Measurements from ENCODE around the gene IPO4. TPM values are rescaled to one million over a fixed set of nuclear protein-coding genes. Genes with fewer than 3 reads are reported as not detected.

The IPO4 gene
- total and polyA plus RNA-seq, 2 of the 13 experiments (the other 11 are each of a cell fraction or from before 2014, with no cell fraction given) = 39.0 to 179 TPM

- TF ChIP-seq UBTF (CRISPR knock-in tag; IDR thresholded peaks at IDR 0.05) = peak; percentile 95
- TF ChIP-seq DNMT1 (CRISPR knock-in tag; IDR thresholded peaks at IDR 0.05) = peak; percentile 78
- TF ChIP-seq MLX (CRISPR knock-in tag; IDR thresholded peaks at IDR 0.05) = peak; percentile 88
- TF ChIP-seq HOXA7 (CRISPR knock-in tag; IDR thresholded peaks at IDR 0.05) = no peak
- TF ChIP-seq ZNF678 (CRISPR knock-in tag; IDR thresholded peaks at IDR 0.05) = peak; percentile 66; the same call in 1 of the 2 replicates
- peak; percentile 97 for TF ChIP-seq ETV6 (CRISPR knock-in tag; conservative IDR thresholded peaks at IDR 0.05)
- TF ChIP-seq KLF13 (CRISPR knock-in tag; IDR thresholded peaks at IDR 0.05) = peak; percentile 97
- TF ChIP-seq ZNF138 (CRISPR knock-in tag; IDR thresholded peaks at IDR 0.05; ENCODE audit: low read depth) = peak; percentile 80
- TF ChIP-seq SOX6 (IDR thresholded peaks at IDR 0.05) = no peak
- peak; percentile 83 for TF ChIP-seq SOX6 (CRISPR knock-in tag; IDR thresholded peaks at IDR 0.05)
- no peak; the same call in none of the 2 replicates for TF ChIP-seq SMAD9 (CRISPR knock-in tag; IDR thresholded peaks at IDR 0.05)
- TF ChIP-seq ZNF326 (CRISPR knock-in tag; IDR thresholded peaks at IDR 0.05; ENCODE audit: borderline replicate concordance) = no peak
- peak; percentile 76 for TF ChIP-seq ZNF572 (CRISPR knock-in tag; IDR thresholded peaks at IDR 0.05)
- TF ChIP-seq ZZZ3 (CRISPR knock-in tag; IDR thresholded peaks at IDR 0.05; ENCODE audit: borderline replicate concordance) = peak; percentile 92
- TF ChIP-seq ATF2 (CRISPR knock-in tag; IDR thresholded peaks at IDR 0.05) = peak; percentile 94
- TF ChIP-seq MAX (IDR thresholded peaks at IDR 0.05) = no peak
- peak; percentile 77 for TF ChIP-seq ZBTB43 (CRISPR knock-in tag; conservative IDR thresholded peaks at IDR 0.05)
- TF ChIP-seq SIN3A (IDR thresholded peaks at IDR 0.05; ENCODE audit: borderline replicate concordance, low read depth, low read length) = peak; percentile 98
- TF ChIP-seq ZNF136 (CRISPR knock-in tag; IDR thresholded peaks at IDR 0.05; ENCODE audit: low read depth) = peak; percentile 91; the same call in 1 of the 2 replicates
- TF ChIP-seq STAG1 (CRISPR knock-in tag; IDR thresholded peaks at IDR 0.05) = peak; percentile 42; the same call in 1 of the 2 replicates
- peak; percentile 87 for TF ChIP-seq ZFY (CRISPR knock-in tag; IDR thresholded peaks at IDR 0.05)
- peak; percentile 86 for TF ChIP-seq DRAP1 (CRISPR knock-in tag; IDR thresholded peaks at IDR 0.05)
- TF ChIP-seq RBM22 (optimal IDR thresholded peaks at IDR 0.05; ENCODE audit: low read length) = peak; percentile 90
- peak; percentile 99 for TF ChIP-seq HOXA3 (CRISPR knock-in tag; IDR thresholded peaks at IDR 0.05)
- TF ChIP-seq ZNF850 (CRISPR knock-in tag; conservative IDR thresholded peaks at IDR 0.05) = no peak
Observed at GRCh38 chr14:24212924-24213865, 24.6 kb upstream of the IPO4 start, which contains the start of gene CHMP4A (continued).

Data from HepG2 (cell line).